ENCODE results near the gene EIF4G3.
"Not testable (repeated sequence)": the region's sequence is repeated elsewhere in the genome, so short reads cannot be mapped to it uniquely, and the experiment has no call there.

EIF4G3 gene

DNA sequence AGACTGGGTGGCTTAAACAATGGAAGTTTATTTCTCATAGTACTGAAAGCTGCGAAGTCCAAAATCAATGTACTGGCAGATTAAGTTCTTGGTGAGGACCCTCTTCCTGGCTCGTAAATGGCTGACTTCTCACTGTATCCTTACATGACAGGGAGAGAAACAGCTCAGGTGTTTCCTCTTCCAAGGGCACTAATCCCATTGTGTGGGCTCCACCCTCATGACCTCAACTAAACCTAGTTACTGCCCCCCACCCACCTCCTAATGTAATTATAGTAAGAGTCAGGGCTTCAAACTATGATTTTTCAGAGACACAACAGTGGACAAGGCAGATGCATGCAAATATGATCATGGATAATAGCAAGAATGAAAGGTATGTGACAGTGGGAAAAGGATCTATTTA, 308.4 kb downstream of the EIF4G3 start:
- Histone ChIP-seq H3K4me2 (ENCODE audit: low read length) (no peak overlapping the region), H3K79me2 (no peaks in the 10 kb centered on the region), H3K27ac (no peak overlapping the region), H3K9ac (no peak overlapping the region), H2AFZ (no peak overlapping the region), H3K36me3 (ENCODE audit: control insufficient read depth, insufficient read depth, low read length) (no peaks in the 10 kb centered on the region), H3K9me3 (ENCODE audit: control insufficient read depth, low read length) (no peaks in the 10 kb centered on the region), H3K4me1 (peaks cover 2% of the 10 kb centered on the region), H3K4me3 (ENCODE audit: low read depth, low read length) (no peak overlapping the region), H3K27me3 (ENCODE audit: control insufficient read depth, insufficient read depth, low read length) (no peaks in the 10 kb centered on the region)
- TF ChIP-seq, protein P1, sequence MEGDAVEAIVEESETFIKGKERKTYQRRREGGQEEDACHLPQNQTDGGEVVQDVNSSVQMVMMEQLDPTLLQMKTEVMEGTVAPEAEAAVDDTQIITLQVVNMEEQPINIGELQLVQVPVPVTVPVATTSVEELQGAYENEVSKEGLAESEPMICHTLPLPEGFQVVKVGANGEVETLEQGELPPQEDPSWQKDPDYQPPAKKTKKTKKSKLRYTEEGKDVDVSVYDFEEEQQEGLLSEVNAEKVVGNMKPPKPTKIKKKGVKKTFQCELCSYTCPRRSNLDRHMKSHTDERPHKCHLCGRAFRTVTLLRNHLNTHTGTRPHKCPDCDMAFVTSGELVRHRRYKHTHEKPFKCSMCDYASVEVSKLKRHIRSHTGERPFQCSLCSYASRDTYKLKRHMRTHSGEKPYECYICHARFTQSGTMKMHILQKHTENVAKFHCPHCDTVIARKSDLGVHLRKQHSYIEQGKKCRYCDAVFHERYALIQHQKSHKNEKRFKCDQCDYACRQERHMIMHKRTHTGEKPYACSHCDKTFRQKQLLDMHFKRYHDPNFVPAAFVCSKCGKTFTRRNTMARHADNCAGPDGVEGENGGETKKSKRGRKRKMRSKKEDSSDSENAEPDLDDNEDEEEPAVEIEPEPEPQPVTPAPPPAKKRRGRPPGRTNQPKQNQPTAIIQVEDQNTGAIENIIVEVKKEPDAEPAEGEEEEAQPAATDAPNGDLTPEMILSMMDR (IDR thresholded peaks at IDR 0.05) = no peak

DNA sequence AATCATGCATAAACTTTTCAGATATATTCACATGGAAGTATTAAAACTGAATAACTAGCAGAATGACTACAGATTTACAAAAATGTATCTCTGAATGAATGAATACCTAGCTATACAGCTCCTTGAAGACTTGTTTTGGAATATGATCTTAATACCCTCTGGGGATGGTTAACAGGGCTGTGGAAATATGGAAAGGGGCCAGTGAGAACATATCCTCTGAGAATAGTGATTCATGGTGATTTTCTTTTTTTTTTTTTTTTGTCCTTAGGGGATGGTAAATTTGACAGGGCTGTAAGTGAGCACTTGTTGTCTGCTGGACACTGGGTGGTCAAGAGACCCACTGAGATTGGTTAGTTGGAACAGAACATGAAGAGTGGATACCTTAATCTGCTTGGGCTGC, 308.9 kb downstream of the EIF4G3 start:
- Histone ChIP-seq H2AFZ (no peak overlapping the region), H3K4me1 (peaks cover 2% of the 10 kb centered on the region), H3K4me2 (ENCODE audit: low read length) (no peak overlapping the region), H3K9ac (no peak overlapping the region), H3K79me2 (no peaks in the 10 kb centered on the region), H3K27me3 (ENCODE audit: control insufficient read depth, insufficient read depth, low read length) (no peaks in the 10 kb centered on the region), H3K9me3 (ENCODE audit: control insufficient read depth, low read length) (no peaks in the 10 kb centered on the region), H3K36me3 (ENCODE audit: control insufficient read depth, insufficient read depth, low read length) (no peaks in the 10 kb centered on the region), H3K27ac (no peak overlapping the region), H3K4me3 (ENCODE audit: low read depth, low read length) (no peak overlapping the region)
- TF ChIP-seq, protein P1 (IDR thresholded peaks at IDR 0.05) = no peak

DNA sequence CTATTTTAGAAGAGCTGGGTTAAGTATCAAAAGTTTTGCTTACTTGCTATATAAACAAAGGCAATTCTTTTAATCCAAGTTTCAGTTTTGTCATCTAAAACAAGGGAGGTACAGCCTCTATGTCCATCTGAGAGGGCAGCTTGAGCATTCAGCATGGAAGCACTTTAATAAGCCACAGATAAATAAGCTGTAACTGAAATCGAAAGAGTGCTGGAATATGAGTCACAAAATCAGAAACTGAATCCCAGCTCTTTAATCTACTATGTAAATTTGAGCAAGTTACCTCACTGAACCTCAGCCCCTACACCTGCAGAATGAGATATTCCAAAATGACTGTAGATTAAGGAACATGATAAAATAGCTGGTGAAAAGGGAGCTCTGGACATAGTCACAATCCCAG, 309.6 kb downstream of the EIF4G3 start:
- H3K4me2 ChIP-seq (ENCODE audit: low read length) = no peak overlapping the region
- H3K27me3 ChIP-seq (ENCODE audit: control insufficient read depth, insufficient read depth, low read length) = no peaks in the 10 kb centered on the region
- H3K36me3 ChIP-seq (ENCODE audit: control insufficient read depth, insufficient read depth, low read length) = no peaks in the 10 kb centered on the region
- peaks cover 2% of the 10 kb centered on the region for H3K4me1 ChIP-seq
- no peak overlapping the region for H3K4me3 ChIP-seq (ENCODE audit: low read depth, low read length)
- H3K79me2 ChIP-seq = no peaks in the 10 kb centered on the region
- H3K9me3 ChIP-seq (ENCODE audit: control insufficient read depth, low read length) = no peaks in the 10 kb centered on the region
- no peak overlapping the region for H3K9ac ChIP-seq
- TF ChIP-seq, protein P1 (IDR thresholded peaks at IDR 0.05) = no peak
- no peak overlapping the region for H3K27ac ChIP-seq
- no peak overlapping the region for H2AFZ ChIP-seq

DNA sequence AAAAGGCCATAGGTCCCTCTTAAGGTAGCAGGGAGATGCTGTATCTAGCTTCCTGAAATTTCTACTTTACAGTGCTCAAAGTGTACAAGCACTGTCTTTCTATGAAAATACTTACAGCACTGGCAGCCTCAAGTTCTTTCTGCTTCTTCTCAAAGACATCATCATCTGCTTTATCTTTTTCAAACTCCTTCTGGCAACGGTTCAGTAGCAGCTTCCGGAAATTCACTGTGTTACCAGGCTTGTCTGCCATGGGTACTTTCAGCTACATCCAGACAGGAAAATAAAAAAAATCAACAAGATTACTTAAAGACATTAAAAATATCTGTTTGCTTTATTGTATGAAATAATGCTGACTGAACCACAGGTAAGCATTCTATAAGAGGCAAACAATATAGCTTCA, 311.7 kb downstream of the EIF4G3 start:
- Histone ChIP-seq H3K4me2 (ENCODE audit: low read length) (no peak overlapping the region), H3K4me3 (ENCODE audit: low read depth, low read length) (no peak overlapping the region), H3K9me3 (ENCODE audit: control insufficient read depth, low read length) (no peaks in the 10 kb centered on the region), H3K27ac (no peak overlapping the region), H3K36me3 (ENCODE audit: control insufficient read depth, insufficient read depth, low read length) (no peaks in the 10 kb centered on the region), H3K79me2 (no peaks in the 10 kb centered on the region), H3K27me3 (ENCODE audit: control insufficient read depth, insufficient read depth, low read length) (no peaks in the 10 kb centered on the region), H3K4me1 (peaks cover 2% of the 10 kb centered on the region), H2AFZ (no peak overlapping the region), H3K9ac (no peak overlapping the region)
- TF ChIP-seq, protein P1 (IDR thresholded peaks at IDR 0.05) = no peak

DNA sequence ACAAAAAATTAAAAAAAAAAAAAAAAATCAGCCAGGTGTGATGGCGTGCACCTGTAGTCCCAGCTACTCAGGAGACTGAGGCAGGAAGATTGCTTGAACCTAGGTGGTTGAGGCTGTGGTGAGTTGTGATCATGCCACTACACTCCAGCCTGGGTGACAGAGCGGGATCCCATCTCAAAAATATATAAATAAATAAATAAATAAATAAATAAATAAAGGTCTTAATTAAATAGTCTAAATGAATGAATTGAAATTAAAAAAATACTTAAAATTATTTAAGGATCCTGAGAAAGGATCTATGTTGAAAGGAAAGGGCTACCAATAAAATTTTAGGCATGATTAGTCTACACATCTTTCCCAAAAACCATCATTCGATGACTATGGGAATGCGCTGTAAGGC, 322.2 kb downstream of the EIF4G3 start:
- no peaks in the 10 kb centered on the region for H3K9me3 ChIP-seq (ENCODE audit: control insufficient read depth, low read length)
- TF ChIP-seq, protein P1 (IDR thresholded peaks at IDR 0.05) = no peak
- H2AFZ ChIP-seq = no peak overlapping the region
- no peaks in the 10 kb centered on the region for H3K4me1 ChIP-seq
- no peaks in the 10 kb centered on the region for H3K36me3 ChIP-seq (ENCODE audit: control insufficient read depth, insufficient read depth, low read length)
- no peak overlapping the region for H3K9ac ChIP-seq
- no peaks in the 10 kb centered on the region for H3K79me2 ChIP-seq
- H3K27me3 ChIP-seq (ENCODE audit: control insufficient read depth, insufficient read depth, low read length) = no peaks in the 10 kb centered on the region
- H3K27ac ChIP-seq = no peak overlapping the region
- no peak overlapping the region for H3K4me2 ChIP-seq (ENCODE audit: low read length)
- H3K4me3 ChIP-seq (ENCODE audit: low read depth, low read length) = no peak overlapping the region

DNA sequence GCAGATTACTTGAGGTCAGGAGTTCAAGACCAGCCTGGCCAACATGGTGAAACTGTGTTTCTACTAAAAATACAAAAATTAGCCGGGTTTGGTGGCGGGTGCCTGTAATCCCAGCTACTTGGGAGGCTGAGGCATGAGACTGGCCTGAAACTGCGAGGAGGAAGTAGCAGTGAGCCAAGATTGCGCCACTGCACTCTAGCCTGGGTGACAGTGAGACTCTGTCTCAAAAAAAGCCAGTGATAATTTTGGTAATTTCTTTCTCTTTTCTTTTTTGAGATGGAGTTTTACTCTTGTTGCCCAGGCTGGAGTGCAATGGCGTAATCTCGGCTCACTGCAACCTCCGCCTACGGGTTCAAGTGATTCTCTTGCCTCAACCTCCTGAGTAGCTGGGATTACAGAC, 324.9 kb downstream of the EIF4G3 start:
- not testable (repeated sequence) for H3K79me2 ChIP-seq; H3K9me3 ChIP-seq (ENCODE audit: control insufficient read depth, low read length); H3K4me2 ChIP-seq (ENCODE audit: low read length); H3K4me3 ChIP-seq (ENCODE audit: low read depth, low read length); H3K36me3 ChIP-seq (ENCODE audit: control insufficient read depth, insufficient read depth, low read length); H3K27ac ChIP-seq; H3K9ac ChIP-seq; H3K4me1 ChIP-seq; H2AFZ ChIP-seq; H3K27me3 ChIP-seq (ENCODE audit: control insufficient read depth, insufficient read depth, low read length)
